ENCODE results near the gene NGDN.

NGDN gene

DNA sequence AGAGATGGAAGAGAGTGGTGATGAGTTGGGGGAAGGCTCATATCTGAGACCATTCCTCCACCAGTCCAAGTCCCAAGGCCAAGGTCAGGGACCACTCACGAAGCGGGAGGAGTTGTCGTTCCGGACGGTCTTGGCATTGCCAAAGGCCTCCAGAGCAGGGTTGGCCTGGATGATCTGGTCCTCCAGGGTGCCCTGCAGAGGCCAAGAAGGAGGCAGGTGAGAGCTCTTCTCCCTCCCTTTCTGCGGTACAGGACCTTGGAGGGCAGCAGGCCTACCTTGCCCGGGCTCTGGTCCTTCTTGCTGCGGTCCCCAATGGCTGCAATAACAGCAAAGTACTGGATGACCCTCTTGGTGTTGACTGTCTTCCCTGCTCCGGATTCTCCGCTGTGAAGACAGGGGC lies 38.0 kb upstream of the NGDN start:
- Histone ChIP-seq H3K27me3 (no peaks in the 10 kb centered on the region), H3K4me3 (no peak overlapping the region), H4K20me1 (no peaks in the 10 kb centered on the region; a peak in 1 of 22 replicates), H3K27ac (no peak overlapping the region), H3K36me3 (no peaks in the 10 kb centered on the region), H3K4me2 (no peak overlapping the region), H3K4me1 (0 out of 20 replicates have a peak, but pooled peaks cover 0 to 5% (median 0%) of the 10 kb centered on the region in 10 experiments), H3K9ac (no peak overlapping the region), H3K9me3 (replicated peaks in 1 of 11) (no peaks in the 10 kb centered on the region)
- no peak for TF ChIP-seq Cebpa-rat (IDR thresholded peaks at IDR 0.05)

DNA sequence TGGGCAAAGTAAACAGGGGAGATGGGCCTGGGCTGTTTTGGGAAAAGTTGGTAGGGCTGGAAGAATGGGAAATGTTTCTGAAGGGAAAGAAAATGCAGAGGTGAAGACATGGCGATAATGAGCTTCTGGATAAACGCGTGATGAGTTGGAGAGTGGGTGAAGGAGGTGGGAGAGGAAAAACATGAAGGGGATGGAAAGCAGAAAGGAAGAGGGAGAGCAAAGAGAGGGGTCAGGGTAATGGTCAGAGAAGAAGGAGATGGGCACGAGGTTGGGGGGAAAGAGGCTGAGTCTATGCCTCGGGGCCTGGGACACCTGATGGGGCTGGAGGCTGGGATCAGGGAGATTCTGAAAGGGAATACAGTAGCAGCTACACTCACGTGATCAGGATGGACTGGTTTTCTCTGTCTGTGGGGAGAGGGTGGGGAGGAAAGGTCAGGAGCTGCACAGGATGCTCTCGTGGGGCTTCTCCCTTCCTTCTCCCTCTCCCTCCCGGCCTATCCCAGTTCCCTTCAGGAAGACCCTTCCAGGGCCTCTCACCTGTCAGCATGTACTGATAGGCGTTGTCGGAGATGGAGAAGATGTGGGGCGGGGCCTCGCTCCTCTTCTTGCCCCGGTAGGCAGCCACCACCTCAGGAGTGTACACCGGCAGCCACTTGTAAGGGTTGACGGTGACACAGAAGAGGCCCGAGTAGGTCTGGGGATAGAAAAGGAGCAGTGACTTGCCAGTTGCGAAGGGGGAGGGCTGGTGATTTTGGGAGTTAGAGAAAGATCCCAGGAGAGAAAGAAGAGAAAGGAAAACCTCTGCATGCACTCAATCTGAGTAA lies 37.2 kb upstream of the NGDN start:
- Histone ChIP-seq H3K9me3 (replicated peaks in 1 of 11) (no peaks in the 10 kb centered on the region), H3K4me3 (no peak overlapping the region), H3K36me3 (no peaks in the 10 kb centered on the region)

DNA sequence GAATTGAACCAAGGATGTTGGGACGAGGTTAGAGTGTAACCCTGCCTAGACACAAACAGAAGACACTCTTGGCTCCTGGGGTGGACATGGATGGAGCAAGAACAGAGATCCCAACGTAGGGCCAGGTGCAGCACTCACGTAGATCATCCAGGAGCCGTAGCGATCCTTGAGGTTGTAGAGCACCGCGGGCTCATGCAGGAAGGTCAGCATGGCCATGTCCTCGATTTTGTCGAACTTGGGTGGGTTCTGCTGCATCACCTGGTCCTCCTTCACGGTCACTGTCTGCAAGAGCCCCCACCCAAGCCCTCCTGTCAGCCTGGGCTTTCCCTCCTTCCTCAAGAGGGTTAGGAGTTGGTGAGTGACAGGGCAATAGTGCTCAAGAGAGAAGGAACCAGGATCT lies 36.6 kb upstream of the NGDN start:
- Histone ChIP-seq H3K4me3 (no peak overlapping the region), H3K36me3 (no peaks in the 10 kb centered on the region), H3K27me3 (no peaks in the 10 kb centered on the region), H3K4me1 (0 out of 20 replicates have a peak, but pooled peaks cover 0 to 5% (median 0%) of the 10 kb centered on the region in 10 experiments), H4K20me1 (no peaks in the 10 kb centered on the region; a peak in 1 of 22 replicates), H3K9me3 (replicated peaks in 1 of 11) (no peaks in the 10 kb centered on the region), H3K9ac (no peak overlapping the region), H3K4me2 (no peak overlapping the region), H3K27ac (no peak overlapping the region)
- no peak for TF ChIP-seq Cebpa-rat (IDR thresholded peaks at IDR 0.05)

More for the DNA sequence above, 37.2 kb upstream of the NGDN start:
- no peak overlapping the region for H3K4me2 ChIP-seq
- no peak overlapping the region for H3K9ac ChIP-seq
- H3K27me3 ChIP-seq = no peaks in the 10 kb centered on the region
- H3K27ac ChIP-seq = no peak overlapping the region
- 0 out of 20 replicates have a peak, but pooled peaks cover 0 to 5% (median 0%) of the 10 kb centered on the region in 10 experiments for H3K4me1 ChIP-seq
- no peak for TF ChIP-seq Cebpa-rat (IDR thresholded peaks at IDR 0.05)
- H4K20me1 ChIP-seq = no peaks in the 10 kb centered on the region; a peak in 1 of 22 replicates

DNA sequence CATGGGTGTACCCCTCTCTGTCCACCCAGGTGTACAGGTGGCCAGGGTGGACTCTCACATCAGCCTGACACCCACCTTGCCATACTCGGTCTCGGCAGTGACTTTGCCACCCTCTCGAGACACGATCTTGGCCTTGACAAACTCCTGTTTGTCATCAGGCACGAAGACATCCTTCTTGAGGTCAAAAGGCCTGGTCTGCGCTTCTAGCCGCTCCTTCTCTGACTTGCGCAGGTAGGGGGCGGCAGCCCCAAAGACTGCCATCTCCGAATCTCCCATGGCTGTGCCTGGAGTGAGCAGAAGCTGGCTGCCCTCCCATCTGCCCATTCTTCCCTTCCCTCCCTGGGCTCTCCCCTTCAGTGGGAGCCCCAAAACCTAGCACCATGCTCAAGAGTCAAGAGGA lies 36.0 kb upstream of the NGDN start:
- Histone ChIP-seq H4K20me1 (no peaks in the 10 kb centered on the region; a peak in 1 of 22 replicates), H3K4me3 (no peak overlapping the region), H3K4me2 (no peak overlapping the region), H3K9me3 (replicated peaks in 1 of 11) (no peaks in the 10 kb centered on the region), H3K27me3 (no peaks in the 10 kb centered on the region), H3K9ac (no peak overlapping the region), H3K4me1 (0 out of 20 replicates have a peak, but pooled peaks cover 0 to 5% (median 0%) of the 10 kb centered on the region in 10 experiments), H3K36me3 (no peaks in the 10 kb centered on the region), H3K27ac (no peak overlapping the region)
- no peak for TF ChIP-seq Cebpa-rat (IDR thresholded peaks at IDR 0.05)

DNA sequence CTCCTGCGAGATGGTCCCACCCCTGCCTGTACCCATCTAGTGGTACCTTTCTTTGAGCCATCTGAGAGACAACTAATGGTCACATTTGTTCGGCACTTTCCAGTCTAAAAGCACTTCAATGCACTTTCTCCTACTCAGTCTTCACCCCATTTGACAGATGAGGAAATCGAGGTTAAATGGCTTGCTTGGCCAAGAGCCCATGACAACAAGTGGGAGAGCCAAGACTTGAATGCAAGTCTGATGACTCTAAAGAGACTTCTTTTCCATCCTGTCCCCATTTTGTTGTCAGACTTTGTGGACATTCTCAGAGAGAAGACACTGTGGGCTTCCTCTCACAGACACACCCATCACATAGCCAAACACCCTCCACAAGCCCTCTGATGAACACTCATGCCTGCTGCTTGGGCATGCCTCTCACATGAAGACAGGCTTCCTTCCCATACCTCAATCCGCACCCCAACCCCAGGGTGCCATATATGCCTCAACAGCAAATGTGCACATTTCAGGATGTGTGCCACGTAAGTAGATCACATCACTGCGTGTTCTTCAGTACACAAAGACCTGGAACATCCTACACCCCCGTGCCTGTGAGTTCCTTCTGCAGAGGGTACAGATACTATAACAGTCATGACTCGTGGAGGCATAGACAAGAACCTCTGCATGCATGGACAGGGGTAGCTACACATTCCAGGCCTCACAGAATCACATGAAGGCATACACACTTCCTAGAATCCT lies 34.8 kb upstream of the NGDN start:
- Histone ChIP-seq H3K27ac (no peak overlapping the region), H3K4me3 (no peak overlapping the region), H3K9ac (no peak overlapping the region), H3K36me3 (no peaks in the 10 kb centered on the region), H3K4me2 (no peak overlapping the region), H3K27me3 (no peaks in the 10 kb centered on the region), H4K20me1 (no peaks in the 10 kb centered on the region; a peak in 1 of 22 replicates), H3K4me1 (0 out of 20 replicates have a peak, but pooled peaks cover 0 to 5% (median 0%) of the 10 kb centered on the region in 10 experiments), H3K9me3 (replicated peaks in 1 of 11) (no peaks in the 10 kb centered on the region)
- TF ChIP-seq Cebpa-rat (IDR thresholded peaks at IDR 0.05) = no peak

DNA sequence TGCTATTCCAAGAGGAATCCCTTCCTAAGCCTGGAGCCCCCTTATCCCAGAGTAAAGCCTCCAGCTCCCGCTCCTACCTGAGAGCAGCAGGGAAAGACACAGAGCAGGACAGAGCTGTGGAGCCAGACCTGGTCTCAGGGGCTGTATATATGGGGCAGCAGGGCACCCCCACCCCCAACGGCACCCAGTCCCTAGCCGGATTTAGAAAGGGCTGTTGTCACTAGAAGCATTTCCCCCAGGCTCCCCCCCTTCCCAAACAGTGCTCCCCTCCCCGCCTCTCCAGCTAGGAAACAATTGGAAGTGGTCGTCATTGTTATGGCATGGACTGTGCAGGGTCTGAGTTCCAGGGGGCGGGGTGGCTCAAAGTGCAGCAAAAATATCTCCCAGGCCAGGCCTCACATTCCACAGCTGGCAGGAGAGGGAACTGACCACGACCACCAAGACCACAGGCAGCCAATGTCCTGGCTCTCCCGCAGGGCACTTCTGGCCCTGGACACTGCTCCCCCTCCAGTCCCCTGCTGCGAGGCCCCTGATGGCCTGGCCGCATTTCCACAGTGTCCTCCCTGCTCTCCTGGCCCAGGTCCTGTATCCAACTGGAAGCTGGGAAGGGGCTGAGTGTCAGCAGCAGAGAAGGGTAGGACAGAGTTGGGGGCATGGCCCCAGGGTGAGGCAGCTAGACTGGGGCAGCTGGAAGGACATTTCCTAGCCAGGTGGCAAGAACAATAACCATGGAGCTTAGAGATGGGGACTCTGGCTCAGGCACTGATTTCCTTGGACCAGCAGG lies 33.8 kb upstream of the NGDN start, which contains the start of gene MYH7:
Gene MYH7, minus strand, starts transcription at position 118 of the 784 bp plus-strand sequence. CDS start 1,928 bp downstream, outside the sequence.
- Histone ChIP-seq H3K27me3 (no peaks in the 10 kb centered on the region), H3K4me1 (0 out of 20 replicates have a peak, but pooled peaks cover 0 to 3% (median 0%) of the 10 kb centered on the region in 10 experiments), H3K4me3 (no peak within 1 kb of the TSS), H3K9me3 (replicated peaks in 1 of 11) (no peaks in the 10 kb centered on the region), H3K4me2 (no peak within 1 kb of the TSS), H3K9ac (no peak within 1 kb of the TSS), H4K20me1 (no peaks in the 10 kb centered on the region; a peak in 1 of 22 replicates), H3K36me3 (no peaks in the 10 kb centered on the region), H3K27ac (no peak within 1 kb of the TSS)
- TF ChIP-seq Cebpa-rat (IDR thresholded peaks at IDR 0.05) = no peak

DNA sequence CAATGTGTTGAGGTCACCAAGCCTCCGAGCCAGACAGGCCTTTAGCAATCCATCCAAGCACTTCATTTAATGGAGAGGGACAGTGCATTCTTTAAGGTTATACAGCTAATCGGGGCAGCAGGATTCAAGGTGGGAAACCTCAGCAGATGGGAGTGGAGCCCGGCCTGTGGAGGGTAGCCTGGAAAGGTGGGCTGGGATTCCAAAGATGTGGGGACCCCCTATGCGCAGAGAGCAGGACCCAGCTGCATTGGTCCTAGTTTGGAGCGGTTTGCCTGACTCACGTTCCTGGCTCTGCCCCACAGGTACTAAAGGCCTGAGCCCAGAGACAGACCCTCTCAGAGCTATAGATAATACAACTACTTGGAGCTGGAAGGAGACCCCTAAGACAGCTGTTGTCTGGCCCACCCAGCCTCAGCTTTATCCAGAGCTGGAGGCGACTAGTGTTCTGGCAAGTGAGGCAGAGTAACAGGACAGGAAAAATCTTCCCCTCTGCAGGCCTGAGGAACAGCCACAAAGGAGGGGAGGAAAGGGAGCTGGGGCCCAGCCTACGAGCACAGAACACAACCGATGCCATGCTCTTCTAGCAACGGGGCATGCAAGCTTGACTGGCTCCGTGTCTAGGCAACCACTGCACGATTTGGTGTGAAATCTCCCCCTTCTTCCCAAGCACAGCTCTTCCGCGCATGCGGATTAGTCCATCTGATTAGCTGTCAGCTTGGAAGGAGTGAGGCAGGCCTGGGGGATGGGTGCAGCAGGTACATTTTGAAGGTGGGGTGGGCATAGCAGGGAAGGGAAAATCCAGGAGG lies 33.0 kb upstream of the NGDN start:
- peaks cover 0 to 8% (median 0%) of the 10 kb centered on the region in 10 experiments; a peak in 4 of 20 replicates for H3K4me1 ChIP-seq
- H3K9ac ChIP-seq = no peak overlapping the region
- no peak overlapping the region for H3K4me3 ChIP-seq
- no peak for TF ChIP-seq Cebpa-rat (IDR thresholded peaks at IDR 0.05)
- H3K36me3 ChIP-seq = no peaks in the 10 kb centered on the region
- no peak overlapping the region for H3K27ac ChIP-seq
- H4K20me1 ChIP-seq = no peaks in the 10 kb centered on the region; a peak in 1 of 22 replicates
- H3K9me3 ChIP-seq (replicated peaks in 1 of 11) = no peaks in the 10 kb centered on the region
- no peak overlapping the region for H3K4me2 ChIP-seq
- no peaks in the 10 kb centered on the region for H3K27me3 ChIP-seq
